ENCODE data around the gene AIPL1. TPM values are rescaled to one million over a fixed set of nuclear protein-coding genes. Genes with fewer than 3 reads are reported as not detected.

The AIPL1 gene
- total and polyA plus RNA-seq, 2 of the 13 experiments (the other 11 are each of a cell fraction or from before 2014, with no cell fraction given): not detected

GRCh38 chr17:6464446-6465041 is 29.6 kb upstream of the AIPL1 start:
- Histone ChIP-seq H3K36me3 (replicated peaks in 1 of 2; ENCODE audit: control insufficient read depth in 1 of 2, insufficient read depth in 2 of 2, low read length in 2 of 2) (no peaks in the 10 kb centered on the region), H3K27ac (ENCODE audit: extremely low read length, insufficient read depth, low read length) (no peak overlapping the region), H3K4me1 (ENCODE audit: insufficient read depth, low read length) (no peaks in the 10 kb centered on the region), H4K20me1 (ENCODE audit: insufficient read depth, low read length) (no peaks in the 10 kb centered on the region), H3K9ac (ENCODE audit: insufficient read depth, low read depth, low read length) (no peak overlapping the region), H3K4me3 (replicated peaks in 1 of 3; ENCODE audit: insufficient read depth in 1 of 3, low read depth in 2 of 3, low read length in 3 of 3) (no peak overlapping the region), H3K9me3 (ENCODE audit: low read length) (no peaks in the 10 kb centered on the region; the same call in 1 of the 2 replicates), H3K79me2 (ENCODE audit: insufficient read depth, low read length) (no peaks in the 10 kb centered on the region), H2AFZ (ENCODE audit: low read length) (no peak overlapping the region), H3K4me2 (ENCODE audit: low read depth, low read length) (no peak overlapping the region), H3K27me3 (ENCODE audit: control insufficient read depth in 1 of 2, insufficient read depth in 2 of 2, low read length in 2 of 2) (no peaks in the 10 kb centered on the region)
- DNase-seq (ENCODE audit: low spot score) (no peak), FAIRE-seq (no peak), ATAC-seq (no peak)
- intact Hi-C loops (cut with micrococcal nuclease; ENCODE audit: unreplicated experiment) (no loop called here), in situ Hi-C loops (cut with HindIII; ENCODE audit: extremely low pct_ligation_motif_present, low pct_unique_long_range_greater_than_20kb) (no loop called here)
- 80% methylated on average over 14 of the region's 14 CpGs for WGBS (ENCODE audit: low lambda C conversion rate)
- CTCF ChIA-PET (ENCODE audit: low intra/inter-chr PET ratio, low total read pairs): no interaction called here
- POLR2A ChIA-PET: no interaction called here
- no peak for TF ChIP-seq HNF1A (IDR thresholded peaks at IDR 0.05; ENCODE audit: low read depth)
- no peak for TF ChIP-seq HNF1A (CRISPR knock-in tag; IDR thresholded peaks at IDR 0.05; ENCODE audit: borderline replicate concordance)
- TF ChIP-seq HDAC1 (CRISPR knock-in tag; IDR thresholded peaks at IDR 0.05): no peak
- TF ChIP-seq BCLAF1 (IDR thresholded peaks at IDR 0.05): no peak
- no peak for TF ChIP-seq TERF1 (CRISPR knock-in tag; IDR thresholded peaks at IDR 0.05)
- no peak for TF ChIP-seq DPF2 (CRISPR knock-in tag; IDR thresholded peaks at IDR 0.05; ENCODE audit: borderline replicate concordance, low read depth)
- no peak for TF ChIP-seq ZNF333 (CRISPR knock-in tag; IDR thresholded peaks at IDR 0.05; ENCODE audit: borderline replicate concordance)
- TF ChIP-seq ELF4 (CRISPR knock-in tag; IDR thresholded peaks at IDR 0.05; ENCODE audit: borderline replicate concordance): no peak
- no TSS peak for BruUV-seq (replicated peaks)
